Fibroblast of gingiva (primary cell): ENCODE results near the gene KRT23.

Experiments used
- DNase-seq: peaks from one replicate; pipeline ENCODE4 v3.0.0-alpha.2; 2011; ENCODE audit warnings: low read depth

Gene KRT23

DNA sequence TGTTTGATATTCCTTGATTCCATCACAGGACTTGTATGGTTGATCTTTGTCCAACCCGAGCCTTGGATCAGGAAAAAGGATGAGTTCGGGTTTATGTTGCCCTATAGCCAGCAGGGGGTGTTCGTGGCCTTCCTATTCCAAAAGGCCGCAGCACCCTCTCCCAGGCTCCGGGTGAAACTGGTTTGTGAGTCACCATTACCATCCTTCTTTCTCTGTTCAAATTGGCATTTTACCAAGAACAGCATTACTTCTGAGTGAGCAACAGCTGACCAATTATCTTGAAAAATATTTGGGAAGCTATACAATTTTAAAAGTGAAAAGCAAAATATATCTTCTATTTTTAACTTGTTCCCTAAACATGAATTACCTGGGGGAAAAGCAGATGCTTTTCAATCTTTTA is 28.1 kb downstream of the KRT23 start:
- peak; percentile 92 for DNase-seq

- DNase-seq, result no peak
These were observed 30.8 kb downstream of the KRT23 start for GRCh38 chr17:40906613-40907012.

- DNase-seq, result no peak
These were observed 32.1 kb downstream of the KRT23 start for GRCh38 chr17:40905370-40905769.

DNA sequence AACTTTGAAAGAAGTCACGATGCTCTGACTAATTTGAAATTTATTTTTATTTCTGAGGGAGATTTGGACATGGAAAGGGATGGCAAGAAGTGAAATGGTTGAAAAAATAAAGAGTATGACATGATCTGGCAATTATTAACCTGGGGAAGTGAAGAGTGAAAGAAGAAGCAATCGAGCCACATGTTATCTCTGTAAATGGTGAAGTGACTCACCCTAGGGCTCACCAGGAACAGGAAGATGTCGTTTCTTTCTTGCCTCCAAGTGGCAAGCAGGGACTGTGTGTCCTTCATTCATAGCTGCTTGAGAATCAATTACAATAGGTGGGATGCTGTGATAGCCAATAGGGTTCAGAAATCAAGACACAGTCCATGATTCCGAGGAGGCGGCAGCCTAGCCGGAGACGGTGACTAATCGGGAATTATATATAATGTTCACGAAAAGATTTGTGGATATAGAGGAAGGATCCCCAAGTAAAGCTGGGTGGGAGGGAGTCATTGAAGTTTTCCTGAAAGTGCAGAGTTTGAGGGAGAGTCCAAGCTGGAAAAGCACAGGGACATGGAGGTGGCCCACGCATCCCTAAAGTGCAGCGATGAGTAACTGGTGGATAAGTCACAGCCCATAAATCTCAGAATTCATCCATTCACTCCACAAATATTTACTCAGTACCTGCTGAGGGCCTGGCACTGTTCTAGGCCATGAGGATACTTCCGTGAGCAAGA is 34.2 kb downstream of the KRT23 start:
- no peak for DNase-seq

GRCh38 chr17:40902498-40902897 is 34.9 kb downstream of the KRT23 start:
- no peak for DNase-seq

DNA sequence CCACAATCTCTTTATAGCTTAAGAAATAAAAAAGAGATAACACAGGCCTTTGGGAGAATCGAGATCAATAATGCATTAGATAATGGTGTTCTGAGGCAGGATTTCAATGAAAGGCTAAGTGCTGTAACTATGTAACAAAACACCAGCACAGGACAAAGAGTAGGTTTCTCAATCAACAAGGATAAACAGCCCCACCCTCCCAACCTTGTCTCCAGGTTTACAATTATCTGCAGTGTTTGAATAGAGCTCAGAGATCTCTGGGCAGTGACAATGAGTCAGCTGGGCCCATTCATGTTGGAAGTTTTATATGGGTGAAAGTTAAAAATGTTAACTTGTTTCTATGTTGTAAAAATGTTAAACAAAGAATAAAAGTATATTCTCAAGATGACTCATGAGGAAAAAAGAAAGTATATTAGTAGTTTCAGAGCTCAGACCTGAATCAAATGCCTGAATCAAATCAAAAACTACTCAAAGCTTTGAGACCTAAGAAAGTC is 35.4 kb downstream of the KRT23 start:
- DNase-seq, result peak; percentile 12

GRCh38 chr17:40900809-40901356 is 36.6 kb downstream of the KRT23 start:
- no peak for DNase-seq

DNA sequence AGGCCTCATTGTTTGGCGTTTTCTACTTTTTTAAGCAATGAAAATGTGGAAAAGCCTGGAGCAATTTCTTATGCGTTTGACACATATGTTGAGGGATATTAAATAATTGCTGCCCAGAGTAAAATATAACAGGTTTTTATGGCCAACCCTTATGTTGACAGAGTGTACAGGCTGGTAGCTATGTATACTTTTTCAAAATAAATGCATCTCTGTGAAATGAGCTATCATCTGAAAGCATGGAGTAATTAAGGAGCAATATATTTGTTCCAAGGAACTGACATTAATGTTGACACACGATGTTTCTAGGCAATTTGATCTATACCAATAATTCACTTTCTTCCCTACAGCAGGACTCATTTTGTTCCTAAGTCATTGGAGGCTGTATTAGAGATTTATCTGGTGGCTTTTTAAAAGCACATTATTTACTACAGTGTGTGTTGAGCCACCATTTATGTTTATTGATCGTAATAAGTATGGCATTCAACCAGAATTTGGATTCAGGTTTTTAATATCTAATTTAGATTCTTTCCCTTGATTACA is 40.5 kb downstream of the KRT23 start:
- DNase-seq, result no peak

- no peak for DNase-seq
These were observed 42.2 kb downstream of the KRT23 start for GRCh38 chr17:40895106-40895730.

- DNase-seq, result no peak
These were observed 49.2 kb downstream of the KRT23 start for GRCh38 chr17:40888196-40888720.

DNA sequence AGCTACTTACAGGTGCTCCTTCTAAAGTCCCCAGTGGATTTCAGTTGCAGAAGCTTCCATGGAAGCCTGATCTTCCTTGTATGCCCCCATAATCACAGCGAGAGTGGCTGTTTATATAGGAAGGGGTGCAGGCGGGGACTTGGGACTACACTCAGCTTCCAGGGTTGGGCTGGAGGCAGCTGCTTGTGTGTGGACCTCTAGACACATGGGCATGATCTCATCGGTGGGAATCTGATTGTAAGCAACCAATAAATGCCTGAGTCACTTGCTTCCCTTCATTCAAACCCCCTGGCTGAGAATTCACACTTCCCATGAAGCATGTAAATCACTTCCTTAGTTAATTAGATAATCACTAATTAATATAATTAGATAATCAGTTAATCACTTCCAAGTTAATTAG is 51.4 kb downstream of the KRT23 start:
- DNase-seq, result no peak

- no peak for DNase-seq
These were observed 52.5 kb downstream of the KRT23 start, which contains the start of gene KRT20 for GRCh38 chr17:40884708-40885512. Gene KRT20, minus strand, starts transcription at chr17:40885242. Its CDS starts 57 bp downstream, at chr17:40885185.

DNA sequence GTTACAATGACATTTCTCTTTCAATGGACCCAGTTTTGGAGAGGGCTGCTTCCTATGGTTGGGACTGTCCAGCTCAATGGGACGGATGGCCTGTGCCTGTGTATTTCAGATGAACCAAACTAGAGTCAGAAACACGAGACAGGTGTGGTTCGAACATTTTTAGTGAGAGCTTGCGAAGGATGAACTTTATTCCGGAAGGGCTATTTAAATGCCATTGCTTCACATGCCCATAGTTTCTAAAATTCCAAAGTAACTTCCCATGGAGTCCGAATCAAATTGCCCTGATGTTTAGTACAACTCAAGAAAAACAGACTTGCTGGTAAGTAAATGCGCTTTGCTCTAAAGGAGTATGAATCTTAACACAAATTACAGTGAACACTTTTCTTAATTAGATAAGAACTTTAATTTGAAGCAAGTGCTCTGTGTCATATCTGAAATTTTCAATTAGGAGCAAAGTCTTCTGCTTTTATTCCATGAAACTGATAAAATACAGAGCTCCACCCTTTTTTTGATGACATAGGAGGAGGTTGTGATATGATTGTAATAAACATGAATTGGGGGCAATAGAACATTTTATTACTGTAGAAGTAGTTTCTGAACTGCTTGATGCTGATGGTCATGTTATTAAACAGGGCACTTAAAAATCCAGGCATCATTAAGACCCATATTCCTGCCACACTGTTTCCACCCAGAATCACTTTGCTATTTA is 53.7 kb downstream of the KRT23 start:
- no peak for DNase-seq

- no peak for DNase-seq
These were observed 54.4 kb downstream of the KRT23 start for GRCh38 chr17:40883031-40883430.

DNA sequence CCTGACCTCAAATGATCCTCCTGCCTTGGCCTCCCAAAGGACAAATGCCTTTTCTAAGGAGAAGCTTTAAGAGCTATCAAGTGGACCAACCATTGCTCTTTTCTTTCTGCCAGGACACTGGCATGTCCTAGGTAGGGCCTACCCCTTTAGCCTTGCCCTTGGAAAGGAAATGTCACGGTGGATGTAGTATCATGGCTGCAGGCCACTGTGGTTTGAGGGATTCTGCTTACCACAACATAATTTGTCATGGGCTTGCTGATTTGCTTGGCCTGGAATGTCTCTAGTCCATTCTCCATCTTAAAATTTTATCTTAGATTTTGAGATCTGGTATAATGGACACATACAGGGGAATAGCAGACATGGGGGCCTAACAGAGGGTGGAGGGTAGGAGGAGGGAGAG is 58.4 kb downstream of the KRT23 start:
- DNase-seq, result no peak

DNA sequence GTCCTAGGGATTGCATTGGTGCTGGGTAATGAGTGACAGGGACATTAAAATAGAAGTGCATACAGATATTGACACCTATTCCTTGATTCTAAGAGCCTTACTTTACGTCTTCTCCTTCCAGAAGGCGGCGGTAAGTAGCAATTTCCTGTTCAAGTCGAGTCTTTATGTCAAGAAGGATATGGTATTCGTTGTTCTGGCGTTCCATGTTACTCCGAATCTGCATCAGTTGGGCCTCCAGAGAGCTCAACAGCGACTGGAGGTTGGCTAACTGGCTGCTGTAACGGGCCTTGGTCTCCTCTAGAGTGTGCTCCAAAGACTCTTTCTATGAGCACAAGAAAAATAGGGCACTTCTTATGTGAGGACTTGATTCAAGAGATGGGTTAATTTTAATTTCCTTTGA is 59.4 kb downstream of the KRT23 start:
- no peak for DNase-seq

DNA sequence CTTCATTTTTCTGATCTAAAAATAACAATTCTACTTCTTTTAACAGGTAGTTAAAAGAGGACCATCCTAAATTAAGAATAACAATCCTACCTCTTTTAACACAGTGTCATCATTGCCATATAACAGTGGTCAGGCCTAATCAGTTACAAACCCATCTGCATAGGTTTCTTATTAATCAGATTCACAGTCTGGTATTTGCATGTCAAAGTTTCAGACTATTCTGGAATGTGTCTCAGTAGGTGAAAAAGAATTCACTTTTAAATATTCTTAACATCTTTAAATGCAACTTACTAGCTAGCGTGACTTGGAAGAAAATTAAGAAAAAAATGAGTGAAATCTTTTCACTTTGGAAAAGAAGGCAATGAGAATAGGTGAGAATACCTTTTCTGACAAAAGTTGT is 63.6 kb downstream of the KRT23 start:
- DNase-seq, result no peak

GRCh38 chr17:40873255-40873654 is 64.2 kb downstream of the KRT23 start:
- no peak for DNase-seq
